Subcutaneous abdominal adipose tissue (tissue), 5 donors: ENCODE measurements around the gene EML5.

Experiments used
- H3K27ac ChIP-seq: one replicate; pipeline ENCODE4 v1.7.0; 2013; ENCODE audit warnings: low read depth, mild to moderate bottlenecking, inconsistent platforms, low read length, moderate library complexity
- H3K27me3 ChIP-seq, 5 donors: one replicate each; pipeline ENCODE4 v1.7.0; 2013; ENCODE audit warnings: low read length in 5 of 5, inconsistent platforms in 1 of 5; ENCODE audit not compliant: control insufficient read depth in 5 of 5, insufficient read depth in 4 of 5
- H3K36me3 ChIP-seq, 5 donors: one replicate each; pipeline ENCODE4 v1.7.0; 2013; ENCODE audit warnings: low read length in 5 of 5; ENCODE audit not compliant: control insufficient read depth in 5 of 5, insufficient read depth in 5 of 5
- H3K4me1 ChIP-seq, 5 donors: one replicate each; pipeline ENCODE4 v1.7.0; 2013; ENCODE audit warnings: low read length in 5 of 5, mild to moderate bottlenecking in 3 of 5, moderate library complexity in 1 of 5; ENCODE audit not compliant: control insufficient read depth in 5 of 5, insufficient read depth in 5 of 5
- H3K4me3 ChIP-seq, 5 donors: one replicate each; pipeline ENCODE4 v1.7.0; 2013; ENCODE audit warnings: low read length in 5 of 5, low read depth in 1 of 5
- H3K9ac ChIP-seq, 5 donors: one replicate each; pipeline ENCODE4 v1.7.0; 2013; ENCODE audit warnings: low read length in 5 of 5, mild to moderate bottlenecking in 4 of 5, moderate library complexity in 3 of 5
- H3K9me3 ChIP-seq, 5 donors: one replicate each; pipeline ENCODE4 v1.7.0; 2013; ENCODE audit warnings: low read length in 5 of 5; ENCODE audit not compliant: control insufficient read depth in 5 of 5
- donor health status: healthy.
- donor health status: healthy.
- donor health status: healthy.
- donor health status: healthy.
- donor health status: healthy.

Gene EML5

GRCh38 chr14:88613552-88614010 lies 179.2 kb downstream of the EML5 start:
- Histone ChIP-seq H3K36me3 (peaks cover 37 to 54% (median 45%) of the 10 kb centered on the region in 5 donors), H3K27me3 (no peaks in the 10 kb centered on the region), H3K9me3 (no peaks in the 10 kb centered on the region), H3K9ac (no peak overlapping the region), H3K4me1 (peaks cover 0 to 12% (median 9%) of the 10 kb centered on the region in 5 donors), H3K4me3 (no peak overlapping the region), H3K27ac (peak overlapping the region; percentile 65)

GRCh38 chr14:88612981-88613380 lies 179.8 kb downstream of the EML5 start:
- Histone ChIP-seq H3K9me3 (no peaks in the 10 kb centered on the region), H3K4me1 (peaks cover 0 to 12% (median 9%) of the 10 kb centered on the region in 5 donors), H3K9ac (no peak overlapping the region), H3K27me3 (no peaks in the 10 kb centered on the region), H3K4me3 (no peak overlapping the region), H3K27ac (no peak overlapping the region), H3K36me3 (peaks cover 42 to 60% (median 51%) of the 10 kb centered on the region in 5 donors)

- Histone ChIP-seq H3K9me3 (no peaks in the 10 kb centered on the region), H3K27me3 (no peaks in the 10 kb centered on the region), H3K36me3 (peaks cover 44 to 71% (median 62%) of the 10 kb centered on the region in 5 donors), H3K4me3 (no peak overlapping the region), H3K9ac (no peak overlapping the region), H3K4me1 (peaks cover 0 to 12% (median 9%) of the 10 kb centered on the region in 5 donors), H3K27ac (no peak overlapping the region)
These were observed 180.9 kb downstream of the EML5 start for GRCh38 chr14:88611878-88612277.

GRCh38 chr14:88607829-88608228 lies 184.9 kb downstream of the EML5 start:
- Histone ChIP-seq H3K9me3 (no peaks in the 10 kb centered on the region), H3K36me3 (peaks cover 62 to 95% (median 87%) of the 10 kb centered on the region in 5 donors), H3K27me3 (no peaks in the 10 kb centered on the region), H3K4me3 (no peak overlapping the region), H3K4me1 (no peaks in the 10 kb centered on the region), H3K27ac (no peak overlapping the region), H3K9ac (no peak overlapping the region)

GRCh38 chr14:88605594-88605993 lies 187.2 kb downstream of the EML5 start:
- no peaks in the 10 kb centered on the region for H3K4me1 ChIP-seq
- no peak overlapping the region for H3K9ac ChIP-seq
- no peak overlapping the region for H3K4me3 ChIP-seq
- H3K36me3 ChIP-seq = peaks cover 63 to 96% (median 88%) of the 10 kb centered on the region in 5 donors
- H3K27ac ChIP-seq = no peak overlapping the region
- no peaks in the 10 kb centered on the region for H3K9me3 ChIP-seq
- H3K27me3 ChIP-seq = no peaks in the 10 kb centered on the region

- no peaks in the 10 kb centered on the region for H3K27me3 ChIP-seq
- H3K36me3 ChIP-seq = peaks cover 53 to 96% (median 87%) of the 10 kb centered on the region in 5 donors
- no peaks in the 10 kb centered on the region for H3K9me3 ChIP-seq
- no peak overlapping the region for H3K4me3 ChIP-seq
- no peaks in the 10 kb centered on the region for H3K4me1 ChIP-seq
- no peak overlapping the region for H3K27ac ChIP-seq
- H3K9ac ChIP-seq = no peak overlapping the region
These were observed 188.5 kb downstream of the EML5 start for GRCh38 chr14:88604212-88604611.

- Histone ChIP-seq H3K27ac (no peak overlapping the region), H3K36me3 (peaks cover 54 to 93% (median 87%) of the 10 kb centered on the region in 5 donors), H3K9ac (no peak overlapping the region), H3K4me3 (no peak overlapping the region), H3K27me3 (no peaks in the 10 kb centered on the region), H3K9me3 (no peaks in the 10 kb centered on the region), H3K4me1 (no peaks in the 10 kb centered on the region)
These were observed 192.9 kb downstream of the EML5 start for GRCh38 chr14:88599761-88600439.

- H3K9me3 ChIP-seq = no peaks in the 10 kb centered on the region
- no peaks in the 10 kb centered on the region for H3K4me1 ChIP-seq
- H3K9ac ChIP-seq = no peak overlapping the region
- H3K36me3 ChIP-seq = peaks cover 57 to 91% (median 88%) of the 10 kb centered on the region in 5 donors
- H3K27me3 ChIP-seq = no peaks in the 10 kb centered on the region
- H3K4me3 ChIP-seq = no peak overlapping the region
- H3K27ac ChIP-seq = no peak overlapping the region
These were observed 193.4 kb downstream of the EML5 start for GRCh38 chr14:88599326-88599725.

GRCh38 chr14:88598097-88598675 lies 194.6 kb downstream of the EML5 start:
- no peak overlapping the region for H3K27ac ChIP-seq
- no peaks in the 10 kb centered on the region for H3K27me3 ChIP-seq
- H3K4me1 ChIP-seq = no peaks in the 10 kb centered on the region
- no peak overlapping the region for H3K9ac ChIP-seq
- no peaks in the 10 kb centered on the region for H3K9me3 ChIP-seq
- H3K4me3 ChIP-seq = no peak overlapping the region
- peaks cover 54 to 90% (median 76%) of the 10 kb centered on the region in 5 donors for H3K36me3 ChIP-seq

GRCh38 chr14:88597601-88598000 lies 195.2 kb downstream of the EML5 start:
- peaks cover 51 to 86% (median 70%) of the 10 kb centered on the region in 5 donors for H3K36me3 ChIP-seq
- no peaks in the 10 kb centered on the region for H3K9me3 ChIP-seq
- no peak overlapping the region for H3K27ac ChIP-seq
- no peaks in the 10 kb centered on the region for H3K27me3 ChIP-seq
- H3K4me1 ChIP-seq = no peaks in the 10 kb centered on the region
- no peak overlapping the region for H3K9ac ChIP-seq
- H3K4me3 ChIP-seq = no peak overlapping the region
